SK-N-SH (cell line): ENCODE measurements around the gene AUTS2.

Source experiments
- CHD2 ChIP-seq: fragments of 150-350 bp; IDR thresholded peaks from 2 replicates; pipeline ENCODE4 v1.6.1; 2018; ENCODE audit warnings: low read length; ENCODE audit not compliant: partially characterized antibody
- EZH2phosphoT487 ChIP-seq: fragments of 200-600 bp; sonication (generic); IDR thresholded peaks from 2 replicates; pipeline ENCODE4 v1.6.1; 2017; ENCODE audit warnings: low read depth, mixed run types, mild to moderate bottlenecking, antibody characterized with exemption, moderate library complexity, borderline replicate concordance
- GABPA ChIP-seq: IDR thresholded peaks from 2 replicates; pipeline ENCODE4 v1.4.0; 2012; ENCODE audit warnings: low read depth, mild to moderate bottlenecking
- GATA2 ChIP-seq: sonication (generic); formaldehyde crosslinking; IDR thresholded peaks from 2 replicates; pipeline ENCODE4 v1.5.0; 2020; ENCODE audit warnings: mild to moderate bottlenecking, missing genetic modification reagents
- POLR2AphosphoS5 ChIP-seq: IDR thresholded peaks from 2 replicates; pipeline ENCODE4 v1.6.1; 2012; ENCODE audit warnings: low read depth, low read length
- RFX5 ChIP-seq: IDR thresholded peaks from 2 replicates; pipeline ENCODE4 v1.6.1; 2012; ENCODE audit warnings: mild to moderate bottlenecking, improper control_type of control experiment, low read length
- TEAD4 ChIP-seq: IDR thresholded peaks from 2 replicates; pipeline ENCODE4 v1.4.0; 2012; ENCODE audit warnings: mild to moderate bottlenecking, borderline replicate concordance; ENCODE audit not compliant: insufficient read depth
- TF ChIP-seq, protein P1 (sequence below): fragments of 200-600 bp; sonication (generic); IDR thresholded peaks from 2 replicates; pipeline ENCODE4 v1.6.1; 2017; ENCODE audit warnings: antibody characterized with exemption, mild to moderate bottlenecking, moderate library complexity
- TF ChIP-seq, protein P2 (sequence below): IDR thresholded peaks from 2 replicates; pipeline ENCODE4 v1.4.0; 2012; ENCODE audit warnings: low read depth, borderline replicate concordance

DNA sequence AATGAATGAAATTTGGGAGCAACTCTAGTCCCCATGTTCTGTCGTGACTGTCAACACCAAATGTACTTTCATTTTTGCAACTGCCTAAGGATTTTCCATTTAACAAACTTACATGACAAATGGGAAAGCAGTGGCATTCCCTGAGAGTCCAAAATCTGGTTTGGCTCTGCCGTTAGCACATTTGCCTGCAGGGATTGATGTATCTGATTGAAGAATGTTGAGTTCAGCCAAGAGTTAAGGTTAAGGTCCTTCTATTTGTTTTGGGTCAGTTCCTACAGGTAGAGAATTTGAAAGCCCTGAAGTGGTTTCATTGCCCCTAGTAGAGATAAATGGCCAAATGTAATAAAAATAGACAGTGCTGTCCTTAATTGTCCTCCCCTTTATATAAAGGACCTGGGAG lies 1127.2 kb downstream of the AUTS2 start:
- TF ChIP-seq GABPA (no peak), RFX5 (no peak), EZH2phosphoT487 (no peak), POLR2AphosphoS5 (no peak), TEAD4 (no peak), GATA2 (no peak), CHD2 (no peak)
- TF ChIP-seq, protein P1, sequence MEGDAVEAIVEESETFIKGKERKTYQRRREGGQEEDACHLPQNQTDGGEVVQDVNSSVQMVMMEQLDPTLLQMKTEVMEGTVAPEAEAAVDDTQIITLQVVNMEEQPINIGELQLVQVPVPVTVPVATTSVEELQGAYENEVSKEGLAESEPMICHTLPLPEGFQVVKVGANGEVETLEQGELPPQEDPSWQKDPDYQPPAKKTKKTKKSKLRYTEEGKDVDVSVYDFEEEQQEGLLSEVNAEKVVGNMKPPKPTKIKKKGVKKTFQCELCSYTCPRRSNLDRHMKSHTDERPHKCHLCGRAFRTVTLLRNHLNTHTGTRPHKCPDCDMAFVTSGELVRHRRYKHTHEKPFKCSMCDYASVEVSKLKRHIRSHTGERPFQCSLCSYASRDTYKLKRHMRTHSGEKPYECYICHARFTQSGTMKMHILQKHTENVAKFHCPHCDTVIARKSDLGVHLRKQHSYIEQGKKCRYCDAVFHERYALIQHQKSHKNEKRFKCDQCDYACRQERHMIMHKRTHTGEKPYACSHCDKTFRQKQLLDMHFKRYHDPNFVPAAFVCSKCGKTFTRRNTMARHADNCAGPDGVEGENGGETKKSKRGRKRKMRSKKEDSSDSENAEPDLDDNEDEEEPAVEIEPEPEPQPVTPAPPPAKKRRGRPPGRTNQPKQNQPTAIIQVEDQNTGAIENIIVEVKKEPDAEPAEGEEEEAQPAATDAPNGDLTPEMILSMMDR: no peak
- TF ChIP-seq, protein P2, sequence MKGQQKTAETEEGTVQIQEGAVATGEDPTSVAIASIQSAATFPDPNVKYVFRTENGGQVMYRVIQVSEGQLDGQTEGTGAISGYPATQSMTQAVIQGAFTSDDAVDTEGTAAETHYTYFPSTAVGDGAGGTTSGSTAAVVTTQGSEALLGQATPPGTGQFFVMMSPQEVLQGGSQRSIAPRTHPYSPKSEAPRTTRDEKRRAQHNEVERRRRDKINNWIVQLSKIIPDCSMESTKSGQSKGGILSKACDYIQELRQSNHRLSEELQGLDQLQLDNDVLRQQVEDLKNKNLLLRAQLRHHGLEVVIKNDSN: no peak
